ENCODE measurements around the gene TNFSF9.
"Not testable (repeated sequence)": the region's sequence is repeated elsewhere in the genome, so short reads cannot be mapped to it uniquely, and the experiment has no call there.

TNFSF9 gene

DNA sequence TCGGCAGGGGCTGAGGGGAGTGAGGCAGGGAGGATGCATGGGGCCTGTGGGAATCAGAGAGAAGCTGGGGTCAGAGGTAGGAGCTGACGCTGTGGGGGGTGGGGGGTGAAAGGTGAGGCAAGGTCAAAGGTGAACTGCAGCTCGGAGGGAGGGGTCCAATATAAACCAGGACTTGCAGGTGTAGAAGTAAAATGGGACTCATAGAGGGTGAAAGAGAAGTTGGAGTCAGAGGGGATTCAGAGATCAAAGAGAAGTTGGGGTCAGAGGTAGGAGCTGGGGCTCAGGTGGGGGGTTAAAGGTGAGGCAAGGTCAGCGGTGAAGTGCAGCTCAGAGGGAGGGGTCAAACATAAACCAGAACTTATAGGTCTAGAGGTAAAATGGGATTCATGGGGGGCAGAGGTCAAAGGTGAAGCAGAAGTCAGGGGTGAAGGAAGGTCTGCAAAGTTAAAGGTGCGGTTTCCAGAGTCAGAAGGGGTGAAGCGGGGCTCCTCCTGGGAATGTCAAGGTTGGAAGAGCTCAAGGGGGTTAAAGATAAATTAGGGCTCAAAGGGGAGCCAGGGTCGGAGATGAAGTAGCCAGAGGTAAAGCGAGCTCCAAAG is 36.3 kb upstream of the TNFSF9 start:
- Histone ChIP-seq H3K27ac (ENCODE audit: insufficient read depth, low read length, poor library complexity, severe bottlenecking) (no peak overlapping the region), H3K36me3 (ENCODE audit: control insufficient read depth, insufficient read depth, low read length) (no peaks in the 10 kb centered on the region), H3K4me3 (ENCODE audit: insufficient read depth, low read depth, low read length, poor library complexity, severe bottlenecking) (no peak overlapping the region), H3K27me3 (replicated peaks; ENCODE audit: control insufficient read depth, insufficient read depth, low read length, poor library complexity, severe bottlenecking) (no peaks in the 10 kb centered on the region), H3K4me1 (ENCODE audit: control insufficient read depth, insufficient read depth, low read length, poor library complexity, severe bottlenecking) (no peaks in the 10 kb centered on the region), H3K9me3 (ENCODE audit: control insufficient read depth, low read length) (no peaks in the 10 kb centered on the region)
- DNase-seq: no peak

DNA sequence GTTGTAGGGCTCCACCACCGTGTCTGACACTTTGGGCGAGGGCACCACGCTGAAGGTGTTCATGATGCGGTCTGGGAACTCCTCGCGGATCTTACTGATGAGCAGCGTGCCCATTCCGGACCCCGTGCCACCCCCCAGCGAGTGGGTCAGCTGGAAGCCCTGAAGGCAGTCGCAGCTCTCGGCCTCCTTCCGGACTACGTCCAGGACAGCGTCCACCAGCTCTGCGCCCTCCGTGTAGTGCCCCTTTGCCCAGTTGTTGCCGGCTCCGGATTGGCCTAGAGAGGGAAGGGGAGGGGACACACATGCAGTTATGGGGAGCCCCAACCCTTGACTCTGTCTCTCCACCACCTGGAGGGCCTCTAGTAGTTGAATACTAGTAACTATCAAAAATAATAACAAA is 34.9 kb upstream of the TNFSF9 start:
- H3K36me3 ChIP-seq (ENCODE audit: control insufficient read depth, insufficient read depth, low read length): no peaks in the 10 kb centered on the region
- DNase-seq: no peak

DNA sequence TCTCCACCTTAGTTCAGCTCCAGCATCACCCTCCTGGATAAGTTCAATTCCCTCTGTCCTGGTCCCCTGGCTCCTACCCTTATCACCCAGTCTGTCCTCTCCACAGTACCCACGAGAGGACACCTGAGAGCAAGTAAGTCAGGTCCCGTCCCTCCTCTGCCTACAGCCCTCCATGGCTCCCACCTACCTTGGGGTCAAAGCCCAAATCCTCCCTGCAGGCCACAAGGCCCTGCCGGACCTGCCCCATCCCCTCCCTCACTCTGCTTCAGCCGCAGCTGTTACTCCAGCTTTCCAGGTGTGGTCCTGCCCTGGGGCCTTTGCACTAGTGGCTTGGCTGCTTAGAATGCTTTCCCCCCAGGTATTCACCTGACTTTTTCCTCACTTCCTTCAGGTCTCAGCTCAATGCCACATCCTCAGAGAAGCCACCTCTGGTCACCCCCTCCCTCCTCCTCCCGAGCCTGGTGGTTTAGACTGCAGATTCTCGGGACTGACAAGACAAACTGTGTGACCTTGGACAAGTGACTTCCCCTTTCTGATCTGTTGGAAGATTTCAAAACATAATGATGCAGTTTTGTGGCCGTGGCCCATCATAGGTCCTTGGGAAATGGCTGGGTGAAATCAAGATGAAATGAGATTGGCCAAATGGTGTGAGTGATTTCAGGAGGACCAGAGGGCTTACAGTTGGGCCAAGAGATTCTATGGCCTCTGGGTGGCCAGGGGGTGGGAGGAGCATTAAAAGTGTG is 32.4 kb upstream of the TNFSF9 start:
- Histone ChIP-seq H3K9me3 (ENCODE audit: control insufficient read depth, low read length) (no peaks in the 10 kb centered on the region), H3K27me3 (replicated peaks; ENCODE audit: control insufficient read depth, insufficient read depth, low read length, poor library complexity, severe bottlenecking) (peaks cover 11% of the 10 kb centered on the region), H3K4me1 (ENCODE audit: control insufficient read depth, insufficient read depth, low read length, poor library complexity, severe bottlenecking) (peaks cover 12% of the 10 kb centered on the region), H3K27ac (ENCODE audit: insufficient read depth, low read length, poor library complexity, severe bottlenecking) (no peak overlapping the region), H3K4me3 (ENCODE audit: insufficient read depth, low read depth, low read length, poor library complexity, severe bottlenecking) (no peak overlapping the region), H3K36me3 (ENCODE audit: control insufficient read depth, insufficient read depth, low read length) (no peaks in the 10 kb centered on the region)
- no peak for DNase-seq

More for the DNA sequence above, 34.9 kb upstream of the TNFSF9 start:
- H3K4me3 ChIP-seq (ENCODE audit: insufficient read depth, low read depth, low read length, poor library complexity, severe bottlenecking): no peak overlapping the region
- H3K27ac ChIP-seq (ENCODE audit: insufficient read depth, low read length, poor library complexity, severe bottlenecking): no peak overlapping the region
- H3K4me1 ChIP-seq (ENCODE audit: control insufficient read depth, insufficient read depth, low read length, poor library complexity, severe bottlenecking): no peaks in the 10 kb centered on the region
- H3K9me3 ChIP-seq (ENCODE audit: control insufficient read depth, low read length): no peaks in the 10 kb centered on the region
- H3K27me3 ChIP-seq (replicated peaks; ENCODE audit: control insufficient read depth, insufficient read depth, low read length, poor library complexity, severe bottlenecking): no peaks in the 10 kb centered on the region

DNA sequence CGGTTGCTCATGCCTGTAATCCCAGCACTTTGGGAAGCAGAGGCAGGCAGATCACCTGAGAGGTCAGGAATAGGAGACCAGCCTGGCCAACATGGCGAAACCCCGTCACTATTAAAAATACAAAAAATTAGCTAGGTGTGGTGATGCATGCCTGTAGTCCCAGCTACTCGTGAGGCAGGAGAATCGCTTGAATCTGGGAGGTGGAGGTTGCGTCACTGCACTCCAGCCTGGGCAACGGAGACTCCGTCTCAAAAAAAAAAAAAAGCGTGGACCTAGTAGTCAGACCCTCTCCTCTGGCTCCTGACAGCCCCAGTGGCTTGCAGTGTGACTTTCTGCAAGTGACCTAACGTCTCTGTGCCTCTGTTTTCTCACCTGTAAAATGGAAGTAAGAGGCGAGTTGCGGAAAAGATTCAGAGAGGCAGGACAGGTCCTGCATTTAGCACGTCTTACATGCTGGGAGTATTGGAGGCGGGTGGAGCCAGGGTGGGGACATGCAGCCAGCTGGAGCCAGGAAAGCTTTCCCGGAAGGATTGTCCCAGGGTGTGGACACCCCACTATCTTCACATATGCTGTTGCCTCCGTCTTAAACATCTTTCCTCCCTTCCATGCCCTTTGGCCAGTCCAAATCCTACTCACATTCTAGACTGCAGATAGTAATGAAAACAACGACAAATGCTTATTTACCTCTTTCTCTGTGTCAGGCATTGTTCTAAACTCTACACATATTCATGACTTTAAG is 31.6 kb upstream of the TNFSF9 start:
- Histone ChIP-seq H3K4me1 (ENCODE audit: control insufficient read depth, insufficient read depth, low read length, poor library complexity, severe bottlenecking) (peaks cover 12% of the 10 kb centered on the region), H3K9me3 (ENCODE audit: control insufficient read depth, low read length) (no peaks in the 10 kb centered on the region), H3K36me3 (ENCODE audit: control insufficient read depth, insufficient read depth, low read length) (no peaks in the 10 kb centered on the region), H3K27me3 (replicated peaks; ENCODE audit: control insufficient read depth, insufficient read depth, low read length, poor library complexity, severe bottlenecking) (peaks cover 11% of the 10 kb centered on the region), H3K27ac (ENCODE audit: insufficient read depth, low read length, poor library complexity, severe bottlenecking) (no peak overlapping the region), H3K4me3 (ENCODE audit: insufficient read depth, low read depth, low read length, poor library complexity, severe bottlenecking) (no peak overlapping the region)
- DNase-seq: no peak

DNA sequence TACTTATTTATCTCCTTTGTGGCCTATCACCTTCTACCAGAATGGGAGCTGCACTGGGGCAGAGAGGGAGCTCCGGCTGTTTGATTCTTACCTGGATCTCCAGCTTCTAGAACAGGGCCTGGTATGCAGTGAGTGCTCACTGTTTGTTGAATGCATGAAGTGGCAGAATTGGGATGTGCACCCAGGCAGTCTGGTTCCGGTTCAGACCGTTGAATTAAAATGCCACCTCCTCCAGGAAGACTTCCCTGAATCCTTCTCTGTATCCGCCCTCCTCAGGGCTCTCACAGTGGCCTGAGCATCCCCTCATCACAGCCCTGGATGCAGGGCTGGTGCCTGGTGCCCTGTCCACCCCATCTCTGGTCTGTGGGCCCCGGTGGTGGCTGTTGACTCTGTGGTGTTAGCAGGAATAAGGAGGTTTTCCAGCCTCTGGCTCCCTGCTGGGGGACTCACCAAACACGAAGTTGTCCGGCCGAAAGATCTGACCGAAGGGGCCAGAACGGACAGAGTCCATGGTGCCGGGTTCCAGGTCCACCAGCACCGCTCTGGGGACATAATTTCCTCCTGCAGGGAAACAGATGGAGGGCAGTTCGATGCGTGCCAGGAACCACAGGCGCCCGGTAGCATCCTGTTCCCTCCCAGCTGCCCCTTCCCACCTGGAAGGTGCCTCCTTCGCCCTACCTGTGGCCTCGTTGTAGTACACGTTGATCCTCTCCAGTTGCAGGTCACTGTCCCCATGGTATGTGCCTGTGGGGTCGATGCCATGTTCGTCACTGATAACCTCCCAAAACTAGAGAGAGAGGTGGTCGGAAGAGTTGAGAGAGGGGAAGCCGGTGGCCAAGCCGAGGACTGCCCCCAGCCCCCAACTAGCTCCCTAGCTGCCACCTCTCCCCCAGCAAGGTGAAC is 29.7 kb upstream of the TNFSF9 start:
- Histone ChIP-seq H3K4me3 (ENCODE audit: insufficient read depth, low read depth, low read length, poor library complexity, severe bottlenecking) (peak overlapping the region; percentile 63), H3K27ac (ENCODE audit: insufficient read depth, low read length, poor library complexity, severe bottlenecking) (no peak overlapping the region), H3K27me3 (replicated peaks; ENCODE audit: control insufficient read depth, insufficient read depth, low read length, poor library complexity, severe bottlenecking) (peaks cover 11% of the 10 kb centered on the region), H3K36me3 (ENCODE audit: control insufficient read depth, insufficient read depth, low read length) (no peaks in the 10 kb centered on the region), H3K4me1 (ENCODE audit: control insufficient read depth, insufficient read depth, low read length, poor library complexity, severe bottlenecking) (peaks cover 12% of the 10 kb centered on the region), H3K9me3 (ENCODE audit: control insufficient read depth, low read length) (no peaks in the 10 kb centered on the region)
- DNase-seq: no peak

DNA sequence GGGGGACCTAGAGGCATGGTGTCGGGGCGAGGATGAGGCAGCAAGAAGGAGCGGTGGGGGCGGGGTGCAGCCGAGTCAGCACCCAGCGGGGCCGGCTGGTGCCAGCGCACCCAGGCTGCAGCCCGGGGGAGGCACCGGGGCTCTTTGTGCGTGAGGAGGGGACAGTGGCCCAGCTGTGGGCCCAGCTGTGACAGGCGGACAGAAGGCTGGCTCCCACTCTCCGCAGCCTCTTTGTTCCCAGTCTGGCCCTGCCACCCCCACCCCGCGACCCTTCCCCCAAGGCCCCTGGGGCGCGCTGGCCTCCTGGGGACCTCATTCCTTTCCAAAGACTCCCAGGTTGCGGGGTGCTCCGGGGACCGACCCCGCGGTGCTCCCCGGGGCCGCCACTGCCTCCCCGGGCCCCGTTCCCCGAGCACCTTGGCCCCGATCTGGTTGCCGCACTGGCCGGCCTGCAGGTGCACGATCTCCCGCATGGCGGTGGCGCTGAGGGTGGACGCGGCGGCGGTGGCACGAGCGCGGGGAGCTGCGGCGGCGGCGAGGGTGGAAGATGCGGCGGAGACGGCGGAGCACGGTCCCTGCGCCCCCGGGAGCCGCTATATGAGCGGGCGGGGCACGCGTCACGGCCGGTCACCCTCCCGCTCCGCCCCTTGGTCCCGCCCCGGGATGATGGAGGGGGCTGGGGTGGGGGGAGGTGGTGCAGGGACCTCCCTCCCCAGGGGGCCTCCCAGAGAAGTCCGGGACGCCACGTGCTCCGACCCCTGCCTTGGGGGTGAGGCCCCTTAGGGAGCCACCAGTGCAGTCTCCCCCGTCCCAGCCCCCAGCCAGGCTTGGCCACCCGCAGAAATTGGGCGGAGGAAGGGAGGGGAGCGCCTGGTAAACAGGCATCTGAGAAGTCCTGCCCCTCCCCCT is 28.8 kb upstream of the TNFSF9 start, which contains the start of gene TUBB4A:
Gene TUBB4A, minus strand, starts transcription at position 570 of the 909 bp plus-strand sequence. Its CDS starts 97 bp downstream, at position 473.
- H3K27ac ChIP-seq (ENCODE audit: insufficient read depth, low read length, poor library complexity, severe bottlenecking): no peak within 1 kb of the TSS
- peak within 1 kb of the TSS; percentile 63 for H3K4me3 ChIP-seq (ENCODE audit: insufficient read depth, low read depth, low read length, poor library complexity, severe bottlenecking)
- peaks cover 12% of the 10 kb centered on the region for H3K4me1 ChIP-seq (ENCODE audit: control insufficient read depth, insufficient read depth, low read length, poor library complexity, severe bottlenecking)
- no peaks in the 10 kb centered on the region for H3K9me3 ChIP-seq (ENCODE audit: control insufficient read depth, low read length)
- no peaks in the 10 kb centered on the region for H3K36me3 ChIP-seq (ENCODE audit: control insufficient read depth, insufficient read depth, low read length)
- H3K27me3 ChIP-seq (replicated peaks; ENCODE audit: control insufficient read depth, insufficient read depth, low read length, poor library complexity, severe bottlenecking): peaks cover 11% of the 10 kb centered on the region
- no peak for DNase-seq

DNA sequence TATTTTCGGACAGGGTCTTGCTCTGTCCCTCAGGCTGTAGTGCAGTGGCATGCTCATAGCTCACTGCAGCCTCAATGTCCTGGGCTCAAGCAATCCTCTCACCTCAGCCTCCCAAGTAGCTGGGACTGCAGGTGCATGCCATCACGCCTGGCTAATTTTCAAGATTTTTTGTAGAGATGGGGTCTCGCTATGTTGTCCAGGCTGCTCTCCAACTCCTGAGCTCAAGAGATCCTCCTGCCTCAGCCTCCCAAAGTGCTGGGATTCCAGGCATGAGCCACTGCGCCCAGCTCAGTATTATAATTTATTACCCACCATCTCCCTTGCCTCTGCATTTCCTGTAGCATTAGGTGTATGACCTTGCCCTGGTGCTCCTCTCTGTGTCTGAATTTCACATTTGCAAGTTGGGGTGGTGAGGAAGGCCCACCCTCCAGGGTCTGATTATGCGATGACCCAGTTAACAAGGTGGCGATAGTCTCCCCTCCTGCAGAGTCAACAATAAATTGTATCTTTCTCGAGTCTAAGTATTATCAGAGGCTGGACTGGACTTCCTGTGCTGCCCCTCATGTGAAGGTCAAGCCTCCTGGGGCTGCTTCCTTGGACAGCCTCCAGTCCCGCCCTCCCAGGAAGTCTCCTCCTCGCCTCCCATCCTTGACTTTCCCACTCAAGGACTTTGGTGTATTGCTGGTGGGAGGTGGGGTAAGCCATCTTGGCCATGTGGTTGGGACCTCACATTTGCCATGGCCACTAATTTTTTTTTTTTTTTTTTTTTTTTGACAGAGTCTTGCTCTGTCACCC is 27.2 kb upstream of the TNFSF9 start:
- Histone ChIP-seq H3K36me3 (ENCODE audit: control insufficient read depth, insufficient read depth, low read length) (no peaks in the 10 kb centered on the region), H3K4me3 (ENCODE audit: insufficient read depth, low read depth, low read length, poor library complexity, severe bottlenecking) (no peak overlapping the region), H3K27me3 (replicated peaks; ENCODE audit: control insufficient read depth, insufficient read depth, low read length, poor library complexity, severe bottlenecking) (peaks cover 11% of the 10 kb centered on the region), H3K9me3 (ENCODE audit: control insufficient read depth, low read length) (no peaks in the 10 kb centered on the region), H3K4me1 (ENCODE audit: control insufficient read depth, insufficient read depth, low read length, poor library complexity, severe bottlenecking) (peaks cover 12% of the 10 kb centered on the region), H3K27ac (ENCODE audit: insufficient read depth, low read length, poor library complexity, severe bottlenecking) (no peak overlapping the region)
- DNase-seq: no peak

DNA sequence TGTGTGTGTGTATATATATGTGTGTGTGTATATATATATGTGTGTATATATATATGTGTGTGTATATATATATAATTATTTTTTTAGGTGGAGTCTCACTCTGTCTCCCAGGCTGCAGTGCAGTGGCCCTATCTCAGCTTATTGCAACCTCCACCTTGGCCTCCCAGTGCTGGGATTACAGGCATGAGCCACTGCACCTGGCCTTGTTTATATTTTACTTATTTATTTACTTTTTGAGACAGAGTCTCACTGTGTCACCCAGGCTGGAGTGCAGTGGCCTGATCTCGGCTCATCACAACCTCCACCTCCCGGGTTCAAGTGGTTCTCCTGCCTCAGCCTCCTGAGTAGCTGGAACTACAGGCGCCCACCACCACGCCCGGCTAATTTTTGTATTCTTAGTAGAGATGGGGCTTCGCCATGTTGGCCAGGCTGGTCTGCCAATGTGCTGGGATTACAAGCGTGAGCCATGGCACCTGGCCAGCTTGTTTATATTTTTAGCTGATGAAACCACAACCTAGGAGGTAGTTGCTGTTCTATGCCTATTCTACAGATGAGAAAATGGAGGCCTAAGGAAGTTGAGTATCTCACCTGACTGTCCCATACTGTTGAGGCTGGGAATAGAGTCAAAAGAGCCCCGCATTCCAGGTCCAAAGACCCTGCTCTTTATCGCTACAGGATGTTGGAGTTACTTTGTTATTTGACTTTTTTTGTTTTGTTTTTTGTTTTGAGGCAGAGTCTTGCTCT is 22.6 kb upstream of the TNFSF9 start:
- H3K36me3 ChIP-seq (ENCODE audit: control insufficient read depth, insufficient read depth, low read length); DNase-seq; H3K9me3 ChIP-seq (ENCODE audit: control insufficient read depth, low read length); H3K27me3 ChIP-seq (replicated peaks; ENCODE audit: control insufficient read depth, insufficient read depth, low read length, poor library complexity, severe bottlenecking); H3K4me3 ChIP-seq (ENCODE audit: insufficient read depth, low read depth, low read length, poor library complexity, severe bottlenecking); H3K4me1 ChIP-seq (ENCODE audit: control insufficient read depth, insufficient read depth, low read length, poor library complexity, severe bottlenecking); H3K27ac ChIP-seq (ENCODE audit: insufficient read depth, low read length, poor library complexity, severe bottlenecking): not testable (repeated sequence)

Data from effector memory CD4-positive, alpha-beta T cell (primary cell).